AG04449 (cell line): Measurements from ENCODE around the gene ERGIC3.
A peak's percentile ranks its signal among the peaks of the same experiment; 100 is the strongest.
"Not testable (repeated sequence)": the region's sequence is repeated elsewhere in the genome, so short reads cannot be mapped to it uniquely, and the experiment has no call there.

Experiments used
- CTCF ChIA-PET: fragments of 350-600 bp; formaldehyde crosslinking; extraction: SDS; loops from one replicate; lab custom pipeline; 2021; ENCODE audit warnings: antibody characterized with exemption; lab: Yijun Ruan, JAX
- POLR2A ChIA-PET: fragments of 400-600, 350-600 bp; formaldehyde crosslinking; extraction: SDS; loops from one replicate; lab custom pipeline; 2020; ENCODE audit warnings: antibody characterized with exemption, inconsistent platforms; lab: Yijun Ruan, JAX
- DNase-seq: peaks from one replicate; pipeline ENCODE4 v3.0.0-alpha.2; 2010; ENCODE audit warnings: low read depth, low spot score
- H3K4me3 ChIP-seq: 2 replicates; pipeline ENCODE4 v1.5.1; 2011; ENCODE audit warnings: low read depth, mild to moderate bottlenecking, control low read depth, low read length
- CTCF ChIP-seq: IDR thresholded peaks from one replicate; pipeline ENCODE4 v1.5.1; 2011; ENCODE audit warnings: mild to moderate bottlenecking, moderate library complexity, low read length, control low read depth, inconsistent platforms; ENCODE audit not compliant: insufficient read depth; ENCODE audit errors: missing control alignments

Gene ERGIC3

GRCh38 chr20:35515949-35516645 is 25.8 kb upstream of the ERGIC3 start:
- no peak overlapping the region for H3K4me3 ChIP-seq
- CTCF ChIA-PET: interaction anchor here (0.9 to 2.3 kb wide), 5 partner anchors 9 to 52 kb away, joined by 3 to 5 read pairs (median 3); no protein-coding TSS in a partner anchor
- no peak for TF ChIP-seq CTCF
- POLR2A ChIA-PET: no interaction called here
- peak; percentile 31 for DNase-seq

- no peak for DNase-seq
Measured at GRCh38 chr20:35517125-35517524, 24.8 kb upstream of the ERGIC3 start.

GRCh38 chr20:35517767-35518166 is 24.1 kb upstream of the ERGIC3 start:
- DNase-seq: not testable (repeated sequence)
- POLR2A ChIA-PET: interaction anchor here (0.6 to 1.0 kb wide), 2 partner anchors 288 to 436 kb away, joined by 3 to 6 read pairs; no protein-coding TSS in a partner anchor
- CTCF ChIA-PET: interaction anchor here (0.6 to 2.3 kb wide), 3 partner anchors 9 to 474 kb away, joined by 3 to 5 read pairs (median 3); no protein-coding TSS in a partner anchor

More at GRCh38 chr20:35517125-35517524, 24.8 kb upstream of the ERGIC3 start:
- no peak overlapping the region for H3K4me3 ChIP-seq
- CTCF ChIA-PET: interaction anchor here (1.4 to 2.3 kb wide), 2 partner anchors 9 to 53 kb away, joined by 3 to 5 read pairs; no protein-coding TSS in a partner anchor
- no peak for TF ChIP-seq CTCF
- POLR2A ChIA-PET: interaction anchor here (0.6 kb wide), 1 partner anchor 289 kb away, joined by 3 read pairs; no protein-coding TSS in a partner anchor

GRCh38 chr20:35518955-35519354 is 22.9 kb upstream of the ERGIC3 start:
- DNase-seq: no peak
- CTCF ChIA-PET: no interaction called here
- no peak for TF ChIP-seq CTCF
- H3K4me3 ChIP-seq: no peak overlapping the region
- POLR2A ChIA-PET: no interaction called here

More at GRCh38 chr20:35517767-35518166, 24.1 kb upstream of the ERGIC3 start:
- H3K4me3 ChIP-seq: not testable (repeated sequence)

- no peak overlapping the region for H3K4me3 ChIP-seq
- ChIA-PET POLR2A (no interaction called here), CTCF (interaction anchor here (1.4 kb wide), 1 partner anchor 10 kb away, joined by 3 read pairs; no protein-coding TSS in a partner anchor)
- DNase-seq: no peak
- TF ChIP-seq CTCF: peak; percentile 57
Measured at GRCh38 chr20:35523298-35523888, 18.5 kb upstream of the ERGIC3 start.

GRCh38 chr20:35525639-35526038 is 16.2 kb upstream of the ERGIC3 start:
- ChIA-PET CTCF (interaction anchor here (1.6 kb wide), 1 partner anchor 9 kb away, joined by 5 read pairs; no protein-coding TSS in a partner anchor), POLR2A (interaction anchor here (1.2 kb wide), 1 partner anchor 10 kb away, joined by 3 read pairs; no protein-coding TSS in a partner anchor)
- no peak for TF ChIP-seq CTCF
- no peak overlapping the region for H3K4me3 ChIP-seq
- no peak for DNase-seq
